ENCODE data around the gene COL24A1.

DNA sequence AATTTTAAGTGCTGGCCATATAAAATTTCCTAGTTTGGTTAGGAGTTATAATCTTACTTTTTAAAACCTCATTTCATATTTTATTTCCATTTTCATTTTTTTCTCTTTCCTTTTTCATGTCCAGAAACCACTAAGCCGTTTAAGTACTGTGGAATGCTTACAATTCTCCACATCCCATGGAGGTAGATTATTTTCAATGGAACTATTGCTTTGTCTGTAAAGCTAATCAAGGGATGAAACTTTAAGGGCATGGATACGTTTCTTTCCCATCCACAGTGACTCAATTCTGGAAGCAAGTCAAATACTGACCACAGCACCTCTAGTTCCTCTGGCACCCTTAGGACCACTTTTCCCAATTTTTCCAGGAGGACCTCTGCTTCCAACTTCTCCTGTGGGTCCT, 309.2 kb downstream of the COL24A1 start:
- TF ChIP-seq, protein P1, sequence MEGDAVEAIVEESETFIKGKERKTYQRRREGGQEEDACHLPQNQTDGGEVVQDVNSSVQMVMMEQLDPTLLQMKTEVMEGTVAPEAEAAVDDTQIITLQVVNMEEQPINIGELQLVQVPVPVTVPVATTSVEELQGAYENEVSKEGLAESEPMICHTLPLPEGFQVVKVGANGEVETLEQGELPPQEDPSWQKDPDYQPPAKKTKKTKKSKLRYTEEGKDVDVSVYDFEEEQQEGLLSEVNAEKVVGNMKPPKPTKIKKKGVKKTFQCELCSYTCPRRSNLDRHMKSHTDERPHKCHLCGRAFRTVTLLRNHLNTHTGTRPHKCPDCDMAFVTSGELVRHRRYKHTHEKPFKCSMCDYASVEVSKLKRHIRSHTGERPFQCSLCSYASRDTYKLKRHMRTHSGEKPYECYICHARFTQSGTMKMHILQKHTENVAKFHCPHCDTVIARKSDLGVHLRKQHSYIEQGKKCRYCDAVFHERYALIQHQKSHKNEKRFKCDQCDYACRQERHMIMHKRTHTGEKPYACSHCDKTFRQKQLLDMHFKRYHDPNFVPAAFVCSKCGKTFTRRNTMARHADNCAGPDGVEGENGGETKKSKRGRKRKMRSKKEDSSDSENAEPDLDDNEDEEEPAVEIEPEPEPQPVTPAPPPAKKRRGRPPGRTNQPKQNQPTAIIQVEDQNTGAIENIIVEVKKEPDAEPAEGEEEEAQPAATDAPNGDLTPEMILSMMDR (optimal IDR thresholded peaks at IDR 0.05 in 1 of 3, IDR thresholded peaks at IDR 0.05 in 1 of 3, conservative IDR thresholded peaks at IDR 0.05 in 1 of 3; ENCODE audit: extremely low read depth in 1 of 3, insufficient read depth in 2 of 3, low read length in 3 of 3) = no peak
- TF ChIP-seq EZH2 (IDR thresholded peaks at IDR 0.05; ENCODE audit: low read length) = no peak

All from keratinocyte (primary cell).